HG03280 (cell line): ENCODE results near the gene STRN4.

Source experiments
- ATAC-seq: cut with Tn5 transposase; IDR thresholded peaks from one replicate; pipeline ENCODE4 v1.9.1; 2021; ENCODE audit warnings: mild to moderate bottlenecking, moderate library complexity; ENCODE audit not compliant: unreplicated experiment

The STRN4 gene

GRCh38 chr19:46726551-46726950, 19.7 kb downstream of the STRN4 start:
- no peak for ATAC-seq

GRCh38 chr19:46725859-46726393, 20.3 kb downstream of the STRN4 start:
- ATAC-seq = no peak

- no peak for ATAC-seq
Measured at GRCh38 chr19:46725036-46725820, 21.0 kb downstream of the STRN4 start.

- ATAC-seq = no peak
Measured at GRCh38 chr19:46724468-46724867, 21.8 kb downstream of the STRN4 start.

- no peak for ATAC-seq
Measured at GRCh38 chr19:46723471-46723870, 22.8 kb downstream of the STRN4 start.

- no peak for ATAC-seq
Measured at GRCh38 chr19:46723023-46723461, 23.2 kb downstream of the STRN4 start.

- ATAC-seq = no peak
Measured at GRCh38 chr19:46722421-46723022, 23.7 kb downstream of the STRN4 start.

GRCh38 chr19:46722004-46722380, 24.3 kb downstream of the STRN4 start:
- no peak for ATAC-seq

GRCh38 chr19:46721269-46722003, 24.8 kb downstream of the STRN4 start:
- no peak for ATAC-seq

- no peak for ATAC-seq
Measured at GRCh38 chr19:46720503-46721239, 25.6 kb downstream of the STRN4 start.

- ATAC-seq = no peak
Measured at GRCh38 chr19:46719629-46720502, 26.4 kb downstream of the STRN4 start.

GRCh38 chr19:46718934-46719622, 27.2 kb downstream of the STRN4 start:
- no peak for ATAC-seq

- ATAC-seq = no peak
Measured at GRCh38 chr19:46718157-46718933, 27.9 kb downstream of the STRN4 start.

GRCh38 chr19:46717716-46718143, 28.5 kb downstream of the STRN4 start:
- ATAC-seq = peak; percentile 2

- ATAC-seq = peak; percentile 51
Measured at GRCh38 chr19:46717034-46717715, 29.1 kb downstream of the STRN4 start, which contains the start of gene PRKD2. Gene PRKD2, minus strand, starts transcription at chr19:46717114. Its CDS starts 744 bp downstream, at chr19:46716370.

GRCh38 chr19:46716672-46717033, 29.6 kb downstream of the STRN4 start:
- ATAC-seq = no peak

GRCh38 chr19:46715975-46716671, 30.1 kb downstream of the STRN4 start:
- ATAC-seq = no peak
